ENCODE results near the gene NUAK1.

NUAK1 gene

DNA sequence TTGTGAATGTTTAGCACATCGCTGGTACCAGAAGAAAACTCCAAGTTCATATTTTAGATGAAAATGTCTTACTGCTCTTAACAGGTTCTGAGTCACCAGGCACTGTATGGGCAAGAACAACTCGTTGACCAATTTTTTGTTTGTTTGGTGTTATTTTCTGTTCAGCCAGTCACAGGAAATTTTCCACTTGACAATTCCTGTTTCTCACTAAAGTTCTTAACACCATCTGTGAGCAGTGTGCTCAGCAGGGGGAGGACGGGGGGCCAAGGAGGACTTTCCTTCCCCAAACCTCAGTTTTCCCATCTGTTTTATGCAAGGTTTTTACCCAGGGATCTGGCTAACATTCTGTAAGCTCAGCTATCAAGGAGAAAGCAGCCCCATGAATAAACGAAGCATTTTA, 3.0 kb downstream of the NUAK1 start:
- TF ChIP-seq, protein P1, sequence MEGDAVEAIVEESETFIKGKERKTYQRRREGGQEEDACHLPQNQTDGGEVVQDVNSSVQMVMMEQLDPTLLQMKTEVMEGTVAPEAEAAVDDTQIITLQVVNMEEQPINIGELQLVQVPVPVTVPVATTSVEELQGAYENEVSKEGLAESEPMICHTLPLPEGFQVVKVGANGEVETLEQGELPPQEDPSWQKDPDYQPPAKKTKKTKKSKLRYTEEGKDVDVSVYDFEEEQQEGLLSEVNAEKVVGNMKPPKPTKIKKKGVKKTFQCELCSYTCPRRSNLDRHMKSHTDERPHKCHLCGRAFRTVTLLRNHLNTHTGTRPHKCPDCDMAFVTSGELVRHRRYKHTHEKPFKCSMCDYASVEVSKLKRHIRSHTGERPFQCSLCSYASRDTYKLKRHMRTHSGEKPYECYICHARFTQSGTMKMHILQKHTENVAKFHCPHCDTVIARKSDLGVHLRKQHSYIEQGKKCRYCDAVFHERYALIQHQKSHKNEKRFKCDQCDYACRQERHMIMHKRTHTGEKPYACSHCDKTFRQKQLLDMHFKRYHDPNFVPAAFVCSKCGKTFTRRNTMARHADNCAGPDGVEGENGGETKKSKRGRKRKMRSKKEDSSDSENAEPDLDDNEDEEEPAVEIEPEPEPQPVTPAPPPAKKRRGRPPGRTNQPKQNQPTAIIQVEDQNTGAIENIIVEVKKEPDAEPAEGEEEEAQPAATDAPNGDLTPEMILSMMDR (IDR thresholded peaks at IDR 0.05; ENCODE audit: low read depth, low read length, missing control alignments), result no peak
- in situ Hi-C loops (cut with HindIII; ENCODE audit: low pct_ligation_motif_present, low sequenced_read_pairs), result no loop called here

DNA sequence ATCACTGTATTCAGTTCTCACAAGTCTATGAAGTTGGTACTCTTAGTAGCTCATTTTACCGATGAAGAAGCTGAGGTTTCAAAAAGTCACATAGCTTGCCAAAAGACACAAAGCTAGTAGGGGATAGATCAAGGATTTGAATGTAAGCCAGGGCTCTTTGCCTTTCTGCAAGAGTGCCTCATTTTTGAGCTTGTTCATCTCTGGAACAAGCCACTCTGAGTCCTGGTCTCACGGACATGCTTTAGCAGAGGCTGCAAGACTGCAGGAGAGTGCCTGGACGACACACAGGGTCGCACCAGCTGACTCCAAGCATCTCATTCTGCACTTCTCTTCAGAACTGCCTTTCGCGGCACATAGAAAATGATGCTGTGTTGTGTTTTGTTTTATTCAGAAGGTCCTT, 3.7 kb downstream of the NUAK1 start:
- no peak overlapping the region for H3K4me3 ChIP-seq (ENCODE audit: low read depth, low read length)
- DNase-seq, result no peak
- H3K27ac ChIP-seq, result no peak overlapping the region
- no peaks in the 10 kb centered on the region for H3K36me3 ChIP-seq (replicated peaks)
- in situ Hi-C loops (cut with HindIII; ENCODE audit: low pct_ligation_motif_present, low sequenced_read_pairs), result no loop called here
- TF ChIP-seq, protein P1 (IDR thresholded peaks at IDR 0.05; ENCODE audit: low read depth, low read length, missing control alignments), result no peak
- H3K27me3 ChIP-seq (replicated peaks), result no peaks in the 10 kb centered on the region

More for the DNA sequence above, 3.0 kb downstream of the NUAK1 start:
- H3K36me3 ChIP-seq (replicated peaks), result no peaks in the 10 kb centered on the region
- H3K27ac ChIP-seq, result peak overlapping the region; percentile 68
- no peaks in the 10 kb centered on the region for H3K27me3 ChIP-seq (replicated peaks)
- no peak for DNase-seq
- peak overlapping the region; percentile 36 for H3K4me3 ChIP-seq (ENCODE audit: low read depth, low read length)

DNA sequence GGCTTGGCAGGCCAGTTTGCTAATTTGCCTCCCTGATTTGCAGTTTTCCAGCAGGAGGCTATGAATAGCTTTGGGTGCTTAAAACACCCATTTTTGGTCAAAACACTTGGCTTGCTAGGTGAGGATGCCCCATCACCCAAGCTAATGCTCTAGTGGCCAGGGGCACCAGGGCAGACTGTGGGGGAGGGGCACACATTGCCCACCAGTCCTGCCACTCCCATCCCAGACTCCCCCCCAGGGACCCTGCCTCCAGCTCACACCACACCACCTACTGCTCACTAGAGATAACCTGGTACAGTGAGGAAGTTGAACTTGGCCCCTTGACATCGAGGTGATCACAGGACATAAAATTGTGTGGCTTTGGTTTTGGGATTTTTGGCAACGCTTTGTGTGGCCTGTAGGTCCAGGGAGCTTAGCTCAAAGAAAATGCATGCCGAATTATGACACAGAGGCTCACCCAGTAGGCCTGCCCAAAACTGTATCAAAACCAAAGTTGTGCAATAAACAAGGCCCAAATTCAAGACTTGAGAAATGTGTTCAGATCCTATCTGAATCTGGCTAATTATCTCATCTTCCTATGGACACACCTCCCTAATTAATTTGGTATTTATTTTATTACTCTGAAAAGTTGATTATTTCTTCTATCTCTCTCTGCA, 4.3 kb downstream of the NUAK1 start:
- H3K4me3 ChIP-seq (ENCODE audit: low read depth, low read length), result no peak overlapping the region
- H3K36me3 ChIP-seq (replicated peaks), result no peaks in the 10 kb centered on the region
- DNase-seq, result no peak
- H3K27me3 ChIP-seq (replicated peaks), result no peaks in the 10 kb centered on the region
- TF ChIP-seq, protein P1 (IDR thresholded peaks at IDR 0.05; ENCODE audit: low read depth, low read length, missing control alignments), result no peak
- in situ Hi-C loops (cut with HindIII; ENCODE audit: low pct_ligation_motif_present, low sequenced_read_pairs), result no loop called here
- H3K27ac ChIP-seq, result no peak overlapping the region

DNA sequence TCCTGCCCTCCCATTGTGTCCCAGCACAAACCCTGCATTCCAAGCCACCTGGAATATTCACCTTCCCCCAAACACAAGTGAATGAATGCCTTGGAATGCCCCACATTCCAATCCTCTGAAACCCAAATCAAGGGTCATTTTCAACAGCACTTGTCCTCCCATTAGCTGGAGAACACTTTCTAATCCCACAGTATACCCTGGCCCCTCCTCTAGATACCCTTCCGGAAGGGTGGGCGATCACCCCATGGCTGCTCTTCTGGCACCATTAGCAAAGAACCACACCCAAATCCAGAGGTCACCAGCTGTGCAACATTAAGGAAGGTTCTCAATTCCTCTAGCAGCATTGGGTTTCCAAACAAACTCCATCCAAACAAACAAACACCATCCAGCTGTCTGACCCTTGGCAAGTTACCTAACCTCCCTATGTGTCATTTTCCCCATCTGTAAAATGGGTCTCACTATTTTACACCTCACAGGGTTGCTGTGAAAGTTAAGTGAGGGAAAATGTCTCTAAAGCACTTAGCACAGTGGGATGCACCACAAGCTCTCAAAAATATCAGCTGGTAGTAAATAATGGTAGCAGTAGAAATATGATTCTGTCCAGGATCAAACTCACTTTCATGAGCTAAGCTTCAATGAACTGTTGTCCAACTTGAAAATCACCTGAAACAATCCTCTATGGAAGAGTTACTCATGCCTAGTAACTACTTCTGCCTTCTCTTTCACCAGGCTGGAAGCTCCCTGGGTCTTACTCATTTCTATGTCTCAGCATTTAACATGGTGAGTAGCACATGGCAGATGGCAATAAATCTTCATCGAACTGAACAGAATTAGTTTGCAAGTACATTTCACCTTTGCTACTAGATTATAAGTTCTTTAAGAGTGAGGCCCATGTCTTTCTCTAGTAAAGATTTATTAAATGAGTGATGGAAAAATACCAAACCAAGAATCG, 5.3 kb downstream of the NUAK1 start:
- Histone ChIP-seq H3K36me3 (replicated peaks) (no peaks in the 10 kb centered on the region), H3K27me3 (replicated peaks) (no peaks in the 10 kb centered on the region), H3K27ac (no peak overlapping the region), H3K4me3 (ENCODE audit: low read depth, low read length) (no peak overlapping the region)
- TF ChIP-seq, protein P1 (IDR thresholded peaks at IDR 0.05; ENCODE audit: low read depth, low read length, missing control alignments), result no peak
- in situ Hi-C loops (cut with HindIII; ENCODE audit: low pct_ligation_motif_present, low sequenced_read_pairs), result no loop called here
- DNase-seq, result no peak

DNA sequence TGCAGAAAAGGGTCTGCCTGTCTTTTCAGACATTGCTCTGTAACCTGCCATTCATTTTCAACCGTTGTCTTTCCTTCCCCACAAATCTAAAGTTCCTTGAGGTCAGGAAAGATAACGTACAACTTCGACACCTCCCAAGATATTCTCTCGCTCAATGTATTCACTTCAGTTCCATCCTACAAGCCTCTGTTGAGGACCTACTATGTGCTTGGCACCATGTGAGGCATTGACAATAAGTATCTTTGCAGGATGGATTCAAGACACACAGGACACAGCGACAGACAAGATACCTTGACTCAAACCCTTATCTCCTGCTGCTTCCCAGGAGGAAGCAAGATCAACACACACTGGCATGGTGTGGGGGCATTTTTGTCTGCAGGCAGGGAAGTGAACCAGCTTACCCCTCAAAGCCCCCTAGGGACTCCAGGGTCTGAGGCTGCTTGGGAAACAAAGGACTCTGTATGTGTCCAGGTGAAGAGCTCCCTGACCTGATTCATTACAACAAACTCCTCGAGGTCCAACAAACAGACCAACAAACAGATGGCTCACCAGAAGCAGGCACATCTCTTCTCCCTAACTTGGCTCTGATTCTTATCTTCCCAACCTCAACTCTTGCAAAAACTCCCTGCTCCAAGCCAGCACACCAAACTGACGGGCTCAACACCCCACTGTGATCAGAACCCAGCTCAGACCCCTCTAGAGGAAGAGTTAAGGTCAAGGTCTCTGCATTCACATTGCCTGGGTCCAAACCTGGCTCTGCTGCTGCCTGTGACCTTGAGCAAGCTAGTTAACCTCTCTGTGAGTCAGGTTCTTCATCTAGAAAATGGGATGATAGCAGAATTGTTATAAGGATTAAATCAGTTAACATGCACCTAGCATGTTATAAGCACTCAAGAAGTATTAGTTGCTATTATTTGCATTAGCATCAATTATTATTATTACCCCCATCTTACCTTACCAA, 6.3 kb downstream of the NUAK1 start:
- Histone ChIP-seq H3K36me3 (replicated peaks) (no peaks in the 10 kb centered on the region), H3K4me3 (ENCODE audit: low read depth, low read length) (no peak overlapping the region), H3K27me3 (replicated peaks) (no peaks in the 10 kb centered on the region), H3K27ac (peak overlapping the region; percentile 5)
- DNase-seq, result no peak
- in situ Hi-C loops (cut with HindIII; ENCODE audit: low pct_ligation_motif_present, low sequenced_read_pairs), result no loop called here
- TF ChIP-seq, protein P1 (IDR thresholded peaks at IDR 0.05; ENCODE audit: low read depth, low read length, missing control alignments), result no peak

All from brain microvascular endothelial cell (primary cell).